Peyer's patch (tissue), 4 donors: Measurements from ENCODE around the gene CKB. TPM values are rescaled to one million over a fixed set of nuclear protein-coding genes. Genes with fewer than 3 reads are reported as not detected.

Source experiments
- DNase-seq, 3 donors: peaks; one replicate each; pipeline ENCODE4 v3.0.0-alpha.2; 2017 to 2019
- H3K27ac ChIP-seq, 4 donors: fragments of 200-600 bp; sonication (generic); one replicate each; pipeline ENCODE4 v1.5.1; 2016 to 2019
- H3K27me3 ChIP-seq, 2 donors: fragments of 200-600 bp; sonication (generic); one replicate each; pipeline ENCODE4 v1.5.1; 2019
- H3K36me3 ChIP-seq, 3 donors: fragments of 200-600 bp; sonication (generic); one replicate each; pipeline ENCODE4 v1.5.1; 2016 to 2019
- H3K4me1 ChIP-seq, 4 donors: fragments of 200-600 bp; sonication (generic); one replicate each; pipeline ENCODE4 v1.5.1; 2016 to 2019
- H3K4me3 ChIP-seq, 4 donors: fragments of 200-600 bp; sonication (generic); 1 replicate in 3 of 4; 2 replicates in 1 of 4; pipeline ENCODE4 v1.5.1; 2016 to 2019; ENCODE audit warnings: mild to moderate bottlenecking in 1 of 4
- H3K9me3 ChIP-seq, 4 donors: fragments of 200-600 bp; sonication (generic); one replicate each; pipeline ENCODE4 v1.5.1; 2016 to 2019; ENCODE audit warnings: mild to moderate bottlenecking in 1 of 4
- CTCF ChIP-seq, 6 experiments: fragments of 450-650 bp in 4 of 6; fragments of 200-600 bp in 2 of 6; sonication (generic) in 1 of 6; IDR thresholded peaks; one replicate each; pipeline ENCODE4 v1.5.1; 2017 to 2019; ENCODE audit warnings: antibody characterized with exemption in 6 of 6, mild to moderate bottlenecking in 3 of 6, moderate library complexity in 1 of 6
- POLR2A ChIP-seq, 2 donors: fragments of 450-650 bp; IDR thresholded peaks; one replicate each; pipeline ENCODE4 v1.5.1; 2017; ENCODE audit warnings: antibody characterized with exemption in 2 of 2, mild to moderate bottlenecking in 2 of 2, moderate library complexity in 2 of 2
- total RNA-seq, 4 donors: library from RNA; depleted of rRNA; stranded (reverse); fragments of >200 nt; gene quantifications; one replicate each; pipeline ENCODE4 v1.1.0, GENCODE V29; 2016

Gene CKB
- total RNA-seq, 4 donors from 2014 or later = 40.1 to 101 (median 68.4) TPM

- DNase-seq = peak in 1 of 3 donors; percentile 41
- H3K36me3 ChIP-seq = peaks cover 0 to 24% (median 0%) of the 10 kb centered on the region in 3 donors
Measured at GRCh38 chr14:103509864-103510723, 12.5 kb downstream of the CKB start.

DNA sequence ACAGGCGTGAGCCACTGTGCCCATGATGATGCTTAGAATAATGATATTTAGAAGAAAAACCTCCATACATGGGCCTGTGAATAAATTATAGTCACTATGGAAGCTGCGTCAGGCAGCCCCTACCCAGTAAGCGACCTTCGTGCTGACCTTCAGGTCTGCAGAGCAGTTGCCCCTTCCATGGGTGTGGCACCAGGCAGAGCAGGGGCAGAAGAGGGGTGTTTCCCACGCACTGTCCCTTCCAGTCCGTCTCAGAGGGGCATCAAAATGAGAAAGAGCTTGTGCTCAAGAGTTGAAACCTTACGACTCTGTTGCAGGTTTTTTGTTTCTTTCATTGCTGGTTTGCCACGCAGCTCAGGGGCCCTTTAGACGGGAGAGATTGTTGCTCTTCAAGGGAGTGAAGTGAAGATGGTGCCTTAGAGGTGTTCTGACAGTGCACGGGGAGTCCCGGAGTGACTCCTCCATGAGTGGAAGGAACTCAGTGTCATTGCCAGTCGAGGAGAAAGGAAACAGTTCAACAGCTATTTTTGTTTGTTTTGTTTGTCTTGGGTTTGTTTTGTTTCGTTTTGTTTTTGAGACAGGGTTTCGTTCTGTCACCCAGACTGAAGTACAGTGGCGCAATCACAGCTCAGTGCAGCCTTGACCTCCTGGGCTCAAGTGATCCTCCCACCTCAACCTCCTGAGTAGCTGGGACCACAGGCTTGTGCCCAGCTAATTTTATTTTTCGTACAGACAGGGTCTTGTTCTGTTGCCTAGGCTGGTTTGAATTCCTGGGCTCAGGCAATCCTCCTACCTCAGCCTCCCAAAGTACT, 13.9 kb downstream of the CKB start:
- DNase-seq = peak in 1 of 3 donors; percentile 22
- H3K27ac ChIP-seq = no peak overlapping the region
- no peak overlapping the region for H3K4me3 ChIP-seq
- no peaks in the 10 kb centered on the region for H3K27me3 ChIP-seq
- H3K9me3 ChIP-seq = no peaks in the 10 kb centered on the region
- peaks cover 0 to 4% (median 0%) of the 10 kb centered on the region in 4 donors for H3K4me1 ChIP-seq
- H3K36me3 ChIP-seq = peaks cover 0 to 38% (median 0%) of the 10 kb centered on the region in 3 donors
- TF ChIP-seq POLR2A (IDR thresholded peaks at IDR 0.05) (no peak), CTCF (IDR thresholded peaks at IDR 0.05) (no peak)

More at GRCh38 chr14:103509864-103510723, 12.5 kb downstream of the CKB start:
- H3K4me1 ChIP-seq = peaks cover 0 to 4% (median 0%) of the 10 kb centered on the region in 4 donors
- no peak for TF ChIP-seq POLR2A (IDR thresholded peaks at IDR 0.05)
- TF ChIP-seq CTCF (IDR thresholded peaks at IDR 0.05) = no peak
- no peak overlapping the region for H3K4me3 ChIP-seq
- no peaks in the 10 kb centered on the region for H3K9me3 ChIP-seq
- no peaks in the 10 kb centered on the region for H3K27me3 ChIP-seq
- no peak overlapping the region for H3K27ac ChIP-seq

DNA sequence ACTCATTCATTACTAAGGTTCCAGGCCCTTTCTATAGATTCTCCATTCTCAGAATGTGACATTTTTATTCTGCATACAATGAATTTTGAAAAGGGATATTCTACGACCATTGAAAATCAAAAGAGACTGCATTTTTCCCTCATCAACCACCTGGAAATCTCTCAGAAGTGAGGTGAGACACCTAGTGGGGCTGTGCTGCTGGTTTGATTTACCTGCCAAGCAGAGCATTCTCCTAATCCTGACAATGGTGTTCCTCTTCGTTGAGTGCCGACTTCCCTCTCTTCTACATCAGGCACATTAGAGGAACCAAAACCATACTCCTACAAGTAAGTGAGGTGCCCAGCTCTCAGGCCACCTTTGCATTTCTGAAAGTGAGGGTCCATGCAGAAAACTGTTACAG, 14.9 kb downstream of the CKB start:
- DNase-seq = peak in 1 of 3 donors; percentile 26
- H3K4me1 ChIP-seq = peaks cover 0 to 3% (median 0%) of the 10 kb centered on the region in 4 donors
- H3K4me3 ChIP-seq = no peak overlapping the region
- TF ChIP-seq POLR2A (IDR thresholded peaks at IDR 0.05) (no peak), CTCF (IDR thresholded peaks at IDR 0.05) (no peak)
- H3K27me3 ChIP-seq = no peaks in the 10 kb centered on the region
- no peak overlapping the region for H3K27ac ChIP-seq
- H3K9me3 ChIP-seq = no peaks in the 10 kb centered on the region
- H3K36me3 ChIP-seq = peaks cover 0 to 48% (median 0%) of the 10 kb centered on the region in 3 donors

DNA sequence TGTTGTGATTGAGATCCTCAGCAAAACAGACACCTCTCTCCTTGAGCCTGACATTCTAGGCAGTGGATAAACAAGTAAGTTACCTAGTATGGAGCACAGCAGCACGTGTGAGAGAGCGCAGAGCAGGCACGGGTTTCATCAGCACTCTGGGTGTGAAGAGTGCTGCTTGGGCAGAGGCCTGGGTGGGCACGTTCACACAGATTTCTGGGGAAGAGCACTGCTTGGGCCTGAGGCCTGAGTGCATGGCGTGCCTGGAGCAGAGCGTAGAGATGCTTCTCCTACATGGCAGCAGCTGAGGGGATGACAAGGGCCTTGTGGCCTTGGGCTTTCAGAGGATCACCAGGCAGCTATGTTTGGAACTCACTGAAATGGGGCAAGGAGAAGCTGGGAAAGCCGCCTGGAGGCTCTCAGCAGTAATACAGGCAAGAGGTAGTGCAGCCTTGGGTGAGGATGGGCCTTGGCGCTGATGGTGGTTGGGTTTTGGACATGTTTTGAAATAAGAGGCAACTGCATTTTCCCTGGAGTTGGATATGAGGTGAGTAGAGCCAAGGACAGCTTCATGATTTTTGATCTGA, 17.6 kb downstream of the CKB start:
- peak in 1 of 3 donors; percentile 33 for DNase-seq
- Histone ChIP-seq H3K27ac (no peak overlapping the region), H3K9me3 (no peaks in the 10 kb centered on the region), H3K4me1 (no peaks in the 10 kb centered on the region), H3K36me3 (peaks cover 0 to 61% (median 0%) of the 10 kb centered on the region in 3 donors), H3K4me3 (no peak overlapping the region), H3K27me3 (no peaks in the 10 kb centered on the region)
- TF ChIP-seq CTCF (IDR thresholded peaks at IDR 0.05) = no peak
- TF ChIP-seq POLR2A (IDR thresholded peaks at IDR 0.05) = no peak

DNA sequence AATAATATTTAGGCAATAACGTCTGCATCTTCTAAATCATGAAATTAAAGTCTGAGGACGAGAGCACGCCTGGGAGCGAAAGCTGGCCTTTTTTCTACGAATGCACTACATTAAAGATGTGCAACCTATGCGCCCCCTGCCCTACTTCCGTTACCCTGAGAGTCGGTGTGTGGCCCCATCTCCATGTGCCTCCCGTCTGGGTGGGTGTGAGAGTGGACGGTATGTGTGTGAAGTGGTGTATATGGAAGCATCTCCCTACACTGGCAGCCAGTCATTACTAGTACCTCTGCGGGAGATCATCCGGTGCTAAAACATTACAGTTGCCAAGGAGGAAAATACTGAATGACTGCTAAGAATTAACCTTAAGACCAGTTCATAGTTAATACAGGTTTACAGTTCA, 19.3 kb downstream of the CKB start:
- Histone ChIP-seq H3K27ac (no peak overlapping the region), H3K4me1 (no peaks in the 10 kb centered on the region), H3K36me3 (peaks cover 0 to 66% (median 0%) of the 10 kb centered on the region in 3 donors), H3K9me3 (no peaks in the 10 kb centered on the region), H3K4me3 (no peak overlapping the region), H3K27me3 (no peaks in the 10 kb centered on the region)
- TF ChIP-seq CTCF (IDR thresholded peaks at IDR 0.05) = no peak
- TF ChIP-seq POLR2A (IDR thresholded peaks at IDR 0.05) = no peak
- peak in 1 of 3 donors; percentile 34 for DNase-seq
